Measurements from ENCODE around the gene WSCD2.

GRCh38 chr12:108120863-108121165, 8.3 kb upstream of the WSCD2 start:
- TF ChIP-seq, protein P1, sequence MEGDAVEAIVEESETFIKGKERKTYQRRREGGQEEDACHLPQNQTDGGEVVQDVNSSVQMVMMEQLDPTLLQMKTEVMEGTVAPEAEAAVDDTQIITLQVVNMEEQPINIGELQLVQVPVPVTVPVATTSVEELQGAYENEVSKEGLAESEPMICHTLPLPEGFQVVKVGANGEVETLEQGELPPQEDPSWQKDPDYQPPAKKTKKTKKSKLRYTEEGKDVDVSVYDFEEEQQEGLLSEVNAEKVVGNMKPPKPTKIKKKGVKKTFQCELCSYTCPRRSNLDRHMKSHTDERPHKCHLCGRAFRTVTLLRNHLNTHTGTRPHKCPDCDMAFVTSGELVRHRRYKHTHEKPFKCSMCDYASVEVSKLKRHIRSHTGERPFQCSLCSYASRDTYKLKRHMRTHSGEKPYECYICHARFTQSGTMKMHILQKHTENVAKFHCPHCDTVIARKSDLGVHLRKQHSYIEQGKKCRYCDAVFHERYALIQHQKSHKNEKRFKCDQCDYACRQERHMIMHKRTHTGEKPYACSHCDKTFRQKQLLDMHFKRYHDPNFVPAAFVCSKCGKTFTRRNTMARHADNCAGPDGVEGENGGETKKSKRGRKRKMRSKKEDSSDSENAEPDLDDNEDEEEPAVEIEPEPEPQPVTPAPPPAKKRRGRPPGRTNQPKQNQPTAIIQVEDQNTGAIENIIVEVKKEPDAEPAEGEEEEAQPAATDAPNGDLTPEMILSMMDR (IDR thresholded peaks at IDR 0.05; ENCODE audit: low read length): no peak
- TF ChIP-seq EZH2 (optimal IDR thresholded peaks at IDR 0.05; ENCODE audit: low read depth, low read length): no peak
